ENCODE results near the gene DNASE1L2.

Gene DNASE1L2, protein sequence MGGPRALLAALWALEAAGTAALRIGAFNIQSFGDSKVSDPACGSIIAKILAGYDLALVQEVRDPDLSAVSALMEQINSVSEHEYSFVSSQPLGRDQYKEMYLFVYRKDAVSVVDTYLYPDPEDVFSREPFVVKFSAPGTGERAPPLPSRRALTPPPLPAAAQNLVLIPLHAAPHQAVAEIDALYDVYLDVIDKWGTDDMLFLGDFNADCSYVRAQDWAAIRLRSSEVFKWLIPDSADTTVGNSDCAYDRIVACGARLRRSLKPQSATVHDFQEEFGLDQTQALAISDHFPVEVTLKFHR

DNA sequence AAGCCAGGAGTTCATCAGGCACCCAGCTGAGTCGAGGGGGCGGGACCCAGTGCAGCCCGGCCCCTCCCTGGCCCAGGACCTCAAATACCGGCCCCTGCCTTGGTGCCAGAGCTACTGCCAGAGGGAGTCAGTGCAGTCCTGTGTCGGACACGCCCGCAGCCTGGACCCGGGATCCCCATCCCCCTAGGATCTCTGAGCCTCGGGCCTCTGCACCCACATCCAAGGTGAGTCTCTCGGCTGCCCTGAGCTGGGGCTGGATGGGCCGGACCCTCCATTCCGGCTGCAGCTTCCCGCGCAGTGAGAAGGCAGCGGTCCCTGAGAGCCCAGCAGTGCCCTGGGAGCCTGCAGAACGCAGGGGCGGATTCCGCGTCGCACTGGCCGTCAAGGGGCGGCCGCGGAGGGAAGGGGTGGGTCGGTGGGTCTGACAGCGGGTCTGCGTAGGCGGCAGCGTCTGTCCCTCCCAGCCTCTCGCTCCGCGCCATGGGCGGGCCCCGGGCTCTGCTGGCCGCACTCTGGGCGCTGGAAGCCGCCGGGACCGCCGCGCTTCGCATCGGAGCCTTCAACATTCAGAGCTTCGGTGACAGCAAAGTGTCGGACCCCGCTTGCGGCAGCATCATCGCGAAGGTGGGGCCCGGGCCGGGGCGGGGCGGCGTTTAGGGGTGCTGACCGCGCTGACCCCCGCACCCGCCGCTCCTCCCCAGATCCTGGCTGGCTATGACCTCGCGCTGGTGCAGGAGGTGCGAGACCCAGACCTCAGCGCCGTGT, at the start of gene DNASE1L2:
Gene DNASE1L2, plus strand, starts transcription at position 108 of the 765 bp plus-strand sequence. Its CDS starts 373 bp downstream, at position 481.
- no peak within 1 kb of the TSS for H3K4me3 ChIP-seq (ENCODE audit: low read depth, low read length)
- no peak for TF ChIP-seq CTCF (IDR thresholded peaks at IDR 0.05; ENCODE audit: low read depth, low read length)

DNA sequence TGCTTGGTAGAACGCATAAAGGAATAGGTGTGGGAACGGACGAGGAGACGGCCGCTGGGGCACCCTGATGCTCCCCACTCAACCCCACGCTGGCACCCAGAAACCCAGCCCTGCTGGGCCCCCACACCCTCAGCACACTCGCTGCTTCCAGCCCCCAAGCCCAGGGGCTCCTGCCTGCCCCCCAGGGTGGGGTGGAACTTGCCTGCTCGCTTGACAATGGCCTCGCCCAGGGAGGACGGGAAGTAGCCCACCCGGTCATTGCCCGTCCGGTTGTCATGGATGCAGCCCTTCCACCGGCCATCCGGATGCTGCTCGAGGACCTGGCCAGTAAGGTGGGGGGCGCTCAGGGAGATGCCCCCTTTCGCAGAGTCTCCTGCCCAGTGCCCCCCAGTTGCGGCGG, 49.7 kb upstream of the DNASE1L2 start:
- no peak overlapping the region for H3K4me3 ChIP-seq (ENCODE audit: low read depth, low read length)
- no peak for TF ChIP-seq CTCF (IDR thresholded peaks at IDR 0.05; ENCODE audit: low read depth, low read length)

DNA sequence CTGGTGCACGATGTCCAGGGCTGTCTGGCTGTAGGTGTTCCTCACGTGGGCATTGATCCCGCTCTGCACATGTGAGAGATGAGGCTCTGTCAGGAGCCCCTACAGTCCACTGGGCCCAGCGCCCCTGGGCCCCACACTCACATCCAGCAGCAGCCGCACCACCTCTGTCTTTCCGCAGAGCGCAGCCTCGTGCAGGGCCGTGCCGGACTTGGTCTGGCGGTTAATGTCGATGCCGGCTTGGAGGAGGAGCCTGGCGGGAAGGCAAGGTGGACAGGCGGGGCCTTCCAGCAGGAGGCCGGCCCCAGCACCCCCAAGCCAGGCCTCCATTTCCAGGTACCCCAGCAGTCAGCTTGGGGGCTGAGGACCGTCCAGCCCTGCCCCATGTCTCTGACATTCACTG, 49.0 kb upstream of the DNASE1L2 start:
- TF ChIP-seq CTCF (IDR thresholded peaks at IDR 0.05; ENCODE audit: low read depth, low read length): no peak
- no peak overlapping the region for H3K4me3 ChIP-seq (ENCODE audit: low read depth, low read length)

DNA sequence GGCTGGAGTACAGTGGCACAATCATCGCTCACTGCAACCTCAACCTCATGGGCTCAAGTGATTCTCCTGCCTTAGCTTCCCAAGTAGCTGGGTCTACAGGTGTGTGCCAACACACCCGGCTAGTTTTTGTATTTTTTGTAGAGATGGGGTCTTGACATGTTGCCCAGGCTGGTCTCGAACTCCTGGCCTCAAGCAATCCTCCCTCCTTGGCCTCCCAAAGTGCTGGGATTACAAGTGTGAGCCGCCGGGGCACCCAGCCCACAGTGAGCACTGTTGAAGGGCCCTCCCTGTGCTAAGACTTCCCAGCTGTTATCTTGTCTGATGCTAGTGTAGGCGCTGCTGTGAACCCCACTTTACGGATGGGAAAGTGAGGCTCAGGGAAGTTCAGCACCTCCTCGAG, 47.8 kb upstream of the DNASE1L2 start:
- no peak overlapping the region for H3K4me3 ChIP-seq (ENCODE audit: low read depth, low read length)

DNA sequence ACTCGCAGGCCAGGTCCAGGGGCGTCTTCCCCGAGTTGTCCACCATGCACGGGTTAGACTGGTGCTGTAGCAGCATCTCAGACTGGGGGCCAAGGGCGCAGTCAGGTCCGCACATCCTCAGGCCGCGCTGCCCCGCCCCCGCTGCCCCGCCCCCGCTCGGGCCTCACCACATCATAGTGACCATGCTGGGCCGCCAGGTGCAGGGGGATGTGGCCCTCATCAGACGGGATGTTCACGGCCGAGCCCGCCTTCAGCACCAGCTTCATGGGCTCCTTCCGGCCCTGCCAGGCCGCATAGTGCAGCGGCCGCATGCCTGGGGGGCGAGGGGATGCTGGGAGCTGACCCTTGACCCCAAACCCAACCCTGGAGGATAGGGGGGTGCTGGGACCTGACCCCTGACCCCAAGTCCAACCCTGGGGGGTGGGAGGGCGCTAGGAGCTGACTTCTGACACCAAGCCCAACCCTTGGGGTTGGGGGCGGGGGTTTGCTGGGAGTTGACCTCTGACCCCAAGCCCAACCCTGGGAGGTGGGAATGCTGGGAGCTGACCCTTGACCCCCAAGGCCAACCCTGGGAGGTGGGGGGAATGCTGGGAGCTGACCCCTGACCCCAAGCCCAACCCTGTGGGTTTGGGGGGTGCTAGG, 46.9 kb upstream of the DNASE1L2 start:
- no peak overlapping the region for H3K4me3 ChIP-seq (ENCODE audit: low read depth, low read length)
- TF ChIP-seq CTCF (IDR thresholded peaks at IDR 0.05; ENCODE audit: low read depth, low read length): no peak

More for the DNA sequence above, 47.8 kb upstream of the DNASE1L2 start:
- TF ChIP-seq CTCF (IDR thresholded peaks at IDR 0.05; ENCODE audit: low read depth, low read length): no peak

DNA sequence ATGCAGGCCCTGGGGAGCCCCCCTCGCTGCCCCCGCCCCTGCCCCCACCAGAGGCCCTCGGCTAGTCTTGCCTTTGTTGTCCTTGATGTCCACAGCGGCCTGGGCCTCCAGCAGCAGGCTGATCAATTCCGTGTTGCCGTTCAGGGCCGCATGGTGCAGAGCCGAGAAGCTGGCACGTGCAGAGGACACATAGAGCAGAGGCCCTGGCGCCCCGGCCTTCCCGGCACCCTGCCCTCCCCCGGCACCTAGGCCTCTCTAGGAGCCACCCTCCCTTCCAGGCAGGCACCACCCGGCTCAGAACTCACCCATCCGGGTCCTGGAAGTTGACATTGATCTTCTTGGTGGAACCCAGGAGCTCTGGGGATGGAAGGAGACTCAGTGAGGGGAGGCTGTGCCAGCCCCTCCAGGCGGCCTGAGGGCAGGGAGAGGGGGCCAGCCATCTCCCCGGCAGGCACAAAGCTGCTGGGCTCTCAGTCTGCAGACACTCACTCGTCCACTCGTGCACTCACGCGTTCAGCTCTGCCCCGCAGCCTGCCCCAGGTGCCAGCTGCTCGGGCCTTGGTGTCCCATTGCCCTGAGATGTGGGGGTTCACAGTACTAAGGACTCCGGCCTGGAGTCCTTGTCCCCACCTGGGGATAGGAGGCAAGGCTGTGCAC, 46.1 kb upstream of the DNASE1L2 start:
- TF ChIP-seq CTCF (IDR thresholded peaks at IDR 0.05; ENCODE audit: low read depth, low read length): no peak
- no peak overlapping the region for H3K4me3 ChIP-seq (ENCODE audit: low read depth, low read length)
